Right atrium auricular region (tissue), 2 donors: Measurements from ENCODE around the gene SLC7A6OS. TPM values are rescaled to one million over a fixed set of nuclear protein-coding genes. Genes with fewer than 3 reads are reported as not detected.

Experiments
- DNase-seq: peaks from one replicate; pipeline ENCODE4 v3.0.0-alpha.2; 2019; ENCODE audit warnings: low spot score
- H3K27ac ChIP-seq, 2 donors: fragments of 200-600 bp; sonication (generic); 1 replicate in 1 of 2; 2 replicates in 1 of 2; pipeline ENCODE4 v1.5.1; 2016 to 2019
- H3K27me3 ChIP-seq, 2 donors: fragments of 200-600 bp; sonication (generic); one replicate each; pipeline versions ENCODE4 v1.5.1 to v1.6.0; 2017 to 2019
- H3K36me3 ChIP-seq: fragments of 200-600 bp; sonication (generic); one replicate; pipeline ENCODE4 v1.5.1; 2016
- H3K4me1 ChIP-seq, 2 donors: fragments of 200-600 bp; sonication (generic); one replicate each; pipeline versions ENCODE4 v1.5.1 to v1.6.0; 2017 to 2019
- H3K4me3 ChIP-seq, 2 donors: fragments of 200-600 bp; sonication (generic); 1 replicate in 1 of 2; 2 replicates in 1 of 2; pipeline ENCODE4 v1.5.1; 2017 to 2019; ENCODE audit warnings: mild to moderate bottlenecking in 1 of 2, moderate library complexity in 1 of 2
- H3K9me3 ChIP-seq, 2 donors: fragments of 200-600 bp; sonication (generic); one replicate each; pipeline ENCODE4 v1.5.1; 2019
- CTCF ChIP-seq, 2 donors: fragments of 200-600 bp; sonication (generic); IDR thresholded peaks; one replicate each; pipeline ENCODE4 v1.5.1; 2019; ENCODE audit warnings: antibody characterized with exemption in 2 of 2
- total RNA-seq, 2 donors: library from RNA; depleted of rRNA; stranded (reverse); fragments of >200 nt; gene quantifications; one replicate each; pipeline ENCODE4 v1.1.0, GENCODE V29; 2016

The SLC7A6OS gene
- total RNA-seq, 2 donors from 2014 or later = 6.8 to 8.6 TPM

GRCh38 chr16:68347605-68348004 is 36.9 kb upstream of the SLC7A6OS start:
- no peak overlapping the region for H3K4me3 ChIP-seq
- no peak for TF ChIP-seq CTCF (IDR thresholded peaks at IDR 0.05)
- no peak overlapping the region for H3K27ac ChIP-seq
- H3K27me3 ChIP-seq = no peaks in the 10 kb centered on the region
- peaks cover 0 to 9% of the 10 kb centered on the region in 2 donors for H3K4me1 ChIP-seq
- peaks cover 70% of the 10 kb centered on the region for H3K36me3 ChIP-seq
- no peak for DNase-seq
- no peaks in the 10 kb centered on the region for H3K9me3 ChIP-seq

GRCh38 chr16:68346892-68347480 is 36.2 kb upstream of the SLC7A6OS start:
- H3K4me3 ChIP-seq = no peak overlapping the region
- peaks cover 70% of the 10 kb centered on the region for H3K36me3 ChIP-seq
- H3K27me3 ChIP-seq = no peaks in the 10 kb centered on the region
- TF ChIP-seq CTCF (IDR thresholded peaks at IDR 0.05) = no peak
- DNase-seq = no peak
- no peaks in the 10 kb centered on the region for H3K9me3 ChIP-seq
- H3K4me1 ChIP-seq = peaks cover 0 to 9% of the 10 kb centered on the region in 2 donors
- no peak overlapping the region for H3K27ac ChIP-seq

GRCh38 chr16:68345958-68346635 is 35.4 kb upstream of the SLC7A6OS start:
- Histone ChIP-seq H3K9me3 (no peaks in the 10 kb centered on the region), H3K4me1 (peaks cover 0 to 9% of the 10 kb centered on the region in 2 donors), H3K4me3 (no peak overlapping the region), H3K27ac (peak overlapping the region in 1 of 2 donors; percentile 36), H3K27me3 (no peaks in the 10 kb centered on the region), H3K36me3 (peaks cover 71% of the 10 kb centered on the region)
- no peak for DNase-seq
- no peak for TF ChIP-seq CTCF (IDR thresholded peaks at IDR 0.05)

GRCh38 chr16:68345351-68345810 is 34.6 kb upstream of the SLC7A6OS start:
- H3K4me1 ChIP-seq = peaks cover 0 to 9% of the 10 kb centered on the region in 2 donors
- H3K4me3 ChIP-seq = no peak overlapping the region
- no peak for DNase-seq
- H3K27ac ChIP-seq = peak overlapping the region in 1 of 2 donors; percentile 36
- H3K9me3 ChIP-seq = no peaks in the 10 kb centered on the region
- no peaks in the 10 kb centered on the region for H3K27me3 ChIP-seq
- H3K36me3 ChIP-seq = peaks cover 75% of the 10 kb centered on the region
- TF ChIP-seq CTCF (IDR thresholded peaks at IDR 0.05) = no peak

GRCh38 chr16:68344252-68344651 is 33.5 kb upstream of the SLC7A6OS start:
- TF ChIP-seq CTCF (IDR thresholded peaks at IDR 0.05) = no peak
- Histone ChIP-seq H3K9me3 (no peaks in the 10 kb centered on the region), H3K27ac (no peak overlapping the region), H3K27me3 (no peaks in the 10 kb centered on the region), H3K4me1 (peaks cover 0 to 9% of the 10 kb centered on the region in 2 donors), H3K36me3 (peaks cover 73% of the 10 kb centered on the region), H3K4me3 (no peak overlapping the region)
- DNase-seq = no peak
